Vagina (tissue), 2 donors: ENCODE data around the gene FLRT1. TPM values are rescaled to one million over a fixed set of nuclear protein-coding genes. Genes with fewer than 3 reads are reported as not detected.

Experiments used
- DNase-seq, 2 donors: peaks; one replicate each; pipeline ENCODE4 v3.0.0-alpha.2; 2017; ENCODE audit errors: extremely low spot score in 2 of 2
- H3K27ac ChIP-seq: fragments of 200-600 bp; sonication (generic); one replicate; pipeline ENCODE4 v1.5.1; 2019
- H3K27me3 ChIP-seq: fragments of 200-600 bp; sonication (generic); one replicate; pipeline ENCODE4 v1.5.1; 2019
- H3K36me3 ChIP-seq, 2 donors: fragments of 200-600 bp; sonication (generic); one replicate each; pipeline ENCODE4 v1.5.1; 2017 to 2019
- H3K4me1 ChIP-seq: fragments of 200-600 bp; sonication (generic); one replicate; pipeline ENCODE4 v1.5.1; 2019
- H3K4me3 ChIP-seq, 2 donors: fragments of 200-600 bp; sonication (generic); 1 replicate in 1 of 2; 2 replicates in 1 of 2; pipeline ENCODE4 v1.5.1; 2016 to 2019
- H3K9me3 ChIP-seq: fragments of 200-600 bp; sonication (generic); one replicate; pipeline ENCODE4 v1.5.1; 2019
- CTCF ChIP-seq, 3 experiments: fragments of 450-650 bp in 2 of 3; fragments of 200-600 bp in 1 of 3; sonication (generic) in 1 of 3; IDR thresholded peaks; one replicate each; pipeline ENCODE4 v1.5.1; 2017 to 2019; ENCODE audit warnings: antibody characterized with exemption in 3 of 3, mild to moderate bottlenecking in 2 of 3, moderate library complexity in 2 of 3
- POLR2A ChIP-seq, 2 donors: fragments of 450-650 bp; IDR thresholded peaks; one replicate each; pipeline ENCODE4 v1.6.1; 2017; ENCODE audit warnings: antibody characterized with exemption in 2 of 2, mild to moderate bottlenecking in 2 of 2, moderate library complexity in 2 of 2
- POLR2AphosphoS5 ChIP-seq, 2 donors: sonication (generic); formaldehyde crosslinking; IDR thresholded peaks; one replicate each; pipeline ENCODE4 v1.9.0; 2017; ENCODE audit warnings: antibody characterized with exemption in 2 of 2, mild to moderate bottlenecking in 2 of 2, low read depth in 1 of 2; ENCODE audit not compliant: insufficient read depth in 1 of 2
- intact Hi-C: fragments of 100-400 bp; cut with DNase I; formaldehyde crosslinking; loops from one replicate; pipeline ENCODE4 v1.15.1; 2023
- total RNA-seq: library from RNA; depleted of rRNA; stranded (reverse); fragments of >200 nt; gene quantifications from one replicate; pipeline ENCODE4 v1.2.3, GENCODE V29; 2016

FLRT1 gene
- total RNA-seq, 1 donor from 2014 or later: 0.49 TPM

GRCh38 chr11:63993993-63994392 is 41.7 kb upstream of the FLRT1 start:
- Histone ChIP-seq H3K27ac (no peak overlapping the region), H3K4me3 (no peak overlapping the region), H3K9me3 (no peaks in the 10 kb centered on the region), H3K36me3 (peaks cover 0 to 48% of the 10 kb centered on the region in 2 donors), H3K4me1 (peaks cover 6% of the 10 kb centered on the region), H3K27me3 (no peaks in the 10 kb centered on the region)
- intact Hi-C loops: no loop called here
- DNase-seq: no peak
- no peak for TF ChIP-seq POLR2AphosphoS5 (IDR thresholded peaks at IDR 0.05; ENCODE audit: insufficient read depth in 1 of 2, low read depth in 1 of 2)
- TF ChIP-seq POLR2A (IDR thresholded peaks at IDR 0.05): no peak
- no peak for TF ChIP-seq CTCF (IDR thresholded peaks at IDR 0.05)

- intact Hi-C loops: no loop called here
- no peak for DNase-seq
- Histone ChIP-seq H3K27ac (no peak overlapping the region), H3K9me3 (no peaks in the 10 kb centered on the region), H3K4me3 (no peak overlapping the region), H3K27me3 (no peaks in the 10 kb centered on the region), H3K36me3 (peaks cover 0 to 39% of the 10 kb centered on the region in 2 donors), H3K4me1 (peaks cover 31% of the 10 kb centered on the region)
- TF ChIP-seq POLR2A (IDR thresholded peaks at IDR 0.05): no peak
- no peak for TF ChIP-seq POLR2AphosphoS5 (IDR thresholded peaks at IDR 0.05; ENCODE audit: insufficient read depth in 1 of 2, low read depth in 1 of 2)
- no peak for TF ChIP-seq CTCF (IDR thresholded peaks at IDR 0.05)
These were observed 39.2 kb upstream of the FLRT1 start for GRCh38 chr11:63996512-63996911.

- no peak for DNase-seq
- Histone ChIP-seq H3K27me3 (no peaks in the 10 kb centered on the region), H3K4me3 (no peak overlapping the region), H3K27ac (no peak overlapping the region), H3K9me3 (no peaks in the 10 kb centered on the region), H3K4me1 (peaks cover 38% of the 10 kb centered on the region), H3K36me3 (peaks cover 0 to 33% of the 10 kb centered on the region in 2 donors)
- intact Hi-C loops: no loop called here
- no peak for TF ChIP-seq POLR2A (IDR thresholded peaks at IDR 0.05)
- TF ChIP-seq POLR2AphosphoS5 (IDR thresholded peaks at IDR 0.05; ENCODE audit: insufficient read depth in 1 of 2, low read depth in 1 of 2): no peak
These were observed 38.5 kb upstream of the FLRT1 start for GRCh38 chr11:63997104-63997700.

- TF ChIP-seq POLR2A (IDR thresholded peaks at IDR 0.05): no peak
- no peak for TF ChIP-seq POLR2AphosphoS5 (IDR thresholded peaks at IDR 0.05; ENCODE audit: insufficient read depth in 1 of 2, low read depth in 1 of 2)
- TF ChIP-seq CTCF (IDR thresholded peaks at IDR 0.05): no peak
- Histone ChIP-seq H3K4me1 (peaks cover 44% of the 10 kb centered on the region), H3K27ac (no peak overlapping the region), H3K9me3 (no peaks in the 10 kb centered on the region), H3K36me3 (peaks cover 0 to 33% of the 10 kb centered on the region in 2 donors), H3K4me3 (no peak overlapping the region), H3K27me3 (no peaks in the 10 kb centered on the region)
- intact Hi-C loops: no loop called here
- no peak for DNase-seq
These were observed 37.9 kb upstream of the FLRT1 start for GRCh38 chr11:63997801-63998337.

- TF ChIP-seq POLR2A (IDR thresholded peaks at IDR 0.05) (no peak), CTCF (IDR thresholded peaks at IDR 0.05) (no peak), POLR2AphosphoS5 (IDR thresholded peaks at IDR 0.05; ENCODE audit: insufficient read depth in 1 of 2, low read depth in 1 of 2) (no peak)
- DNase-seq: no peak
- H3K27me3 ChIP-seq: no peaks in the 10 kb centered on the region
- peak overlapping the region; percentile 17 to 41 for H3K4me3 ChIP-seq
- peaks cover 0 to 33% of the 10 kb centered on the region in 2 donors for H3K36me3 ChIP-seq
- intact Hi-C loops: no loop called here
- H3K9me3 ChIP-seq: no peaks in the 10 kb centered on the region
- peaks cover 44% of the 10 kb centered on the region for H3K4me1 ChIP-seq
- H3K27ac ChIP-seq: no peak overlapping the region
These were observed 37.0 kb upstream of the FLRT1 start for GRCh38 chr11:63998558-63999348.
